Activated CD4-positive, alpha-beta memory T cell treated with anti-CD3 and anti-CD28 coated beads, Interleukin-2, amount 10 ng/mL, durations not matched to agents 7 days and 5 days (primary cell): ENCODE results near the gene LRRC70. TPM values are rescaled to one million over a fixed set of nuclear protein-coding genes. Genes with fewer than 3 reads are reported as not detected.
"Not testable (repeated sequence)": the region's sequence is repeated elsewhere in the genome, so short reads cannot be mapped to it uniquely, and the experiment has no call there.

Experiments
- CTCF ChIA-PET: fragments of 350-600 bp; sonication (Branson Sonifier 250); formaldehyde crosslinking; loops from one replicate; lab custom pipeline; 2021; ENCODE audit warnings: antibody characterized with exemption, inconsistent platforms; lab: Charles Lee
- POLR2A ChIA-PET: fragments of 350-600 bp; sonication (Branson Sonifier 250); formaldehyde crosslinking; loops from one replicate; lab custom pipeline; 2021; ENCODE audit warnings: antibody characterized with exemption; lab: Charles Lee
- DNase-seq: peaks from one replicate; pipeline ENCODE4 v3.0.0-alpha.2; 2020
- H3K27ac Mint-ChIP-seq: one replicate; pipeline ENCODE4 v1.8.0; 2021; ENCODE audit warnings: mild to moderate bottlenecking, mixed read lengths
- H3K27me3 Mint-ChIP-seq: one replicate; pipeline ENCODE4 v1.8.0; 2021; ENCODE audit warnings: mixed read lengths
- H3K36me3 Mint-ChIP-seq: one replicate; pipeline ENCODE4 v1.8.0; 2021; ENCODE audit warnings: low read depth, mixed read lengths
- H3K4me1 Mint-ChIP-seq: one replicate; pipeline ENCODE4 v1.8.0; 2021; ENCODE audit warnings: mixed read lengths
- H3K4me3 Mint-ChIP-seq: one replicate; pipeline ENCODE4 v1.8.0; 2021; ENCODE audit warnings: mild to moderate bottlenecking, mixed read lengths
- H3K9me3 Mint-ChIP-seq: one replicate; pipeline ENCODE4 v1.8.0; 2021; ENCODE audit warnings: mixed read lengths
- total RNA-seq, 2 experiments: library from RNA; stranded (reverse); gene quantifications; one replicate each; pipeline ENCODE4 v1.2.3, GENCODE V29; 2021

The LRRC70 gene
- total RNA-seq, 2 experiments from 2014 or later, result 0.95 to 1.2 TPM

DNA sequence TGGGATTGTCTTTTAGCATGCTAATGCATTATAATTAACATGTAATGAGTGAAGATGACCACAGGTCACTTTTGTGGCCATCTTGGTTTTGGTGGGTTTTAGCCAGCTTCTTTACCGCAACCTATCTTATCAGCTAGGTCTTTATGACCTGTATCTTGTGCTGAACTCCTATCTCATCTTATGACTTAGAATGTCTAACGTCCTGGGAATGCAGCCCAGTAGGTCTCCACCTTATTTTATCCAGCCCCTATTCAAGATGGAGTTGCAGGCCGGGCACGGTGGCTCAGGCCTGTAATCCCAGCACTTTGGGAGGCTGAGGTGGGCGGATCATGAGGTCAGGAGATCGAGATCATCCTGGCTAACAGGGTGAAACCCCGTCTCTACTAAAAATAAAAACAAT lies 45.8 kb downstream of the LRRC70 start:
- DNase-seq, H3K27me3 Mint-ChIP-seq, H3K4me1 Mint-ChIP-seq, H3K36me3 Mint-ChIP-seq, H3K4me3 Mint-ChIP-seq, H3K27ac Mint-ChIP-seq, POLR2A ChIA-PET, CTCF ChIA-PET, H3K9me3 Mint-ChIP-seq: not testable (repeated sequence)

DNA sequence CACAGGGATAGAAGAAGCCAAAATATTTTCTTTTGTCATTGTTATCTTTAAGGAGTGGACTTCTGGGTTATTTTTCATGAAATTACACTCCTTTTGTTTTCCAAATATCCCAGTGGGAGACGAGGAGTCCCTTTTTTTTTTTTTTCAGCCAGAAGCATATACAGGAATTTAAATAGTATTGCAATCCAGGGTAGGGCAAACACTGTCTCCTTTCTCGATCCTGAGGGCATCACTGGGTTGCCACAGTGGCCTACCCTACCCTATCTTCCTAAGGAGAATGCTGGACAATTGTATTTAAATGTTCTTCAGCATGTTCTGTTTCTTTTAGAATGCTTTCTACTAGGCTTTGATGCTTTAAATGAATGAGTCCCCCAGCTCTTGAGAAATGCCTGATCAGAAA lies 47.9 kb downstream of the LRRC70 start:
- H3K4me1 Mint-ChIP-seq, result no peaks in the 10 kb centered on the region
- no peak for DNase-seq
- CTCF ChIA-PET, result no interaction called here
- H3K36me3 Mint-ChIP-seq, result peaks cover 3% of the 10 kb centered on the region
- POLR2A ChIA-PET, result no interaction called here
- no peak overlapping the region for H3K27ac Mint-ChIP-seq
- H3K9me3 Mint-ChIP-seq, result no peaks in the 10 kb centered on the region
- no peak overlapping the region for H3K4me3 Mint-ChIP-seq
- H3K27me3 Mint-ChIP-seq, result no peaks in the 10 kb centered on the region

DNA sequence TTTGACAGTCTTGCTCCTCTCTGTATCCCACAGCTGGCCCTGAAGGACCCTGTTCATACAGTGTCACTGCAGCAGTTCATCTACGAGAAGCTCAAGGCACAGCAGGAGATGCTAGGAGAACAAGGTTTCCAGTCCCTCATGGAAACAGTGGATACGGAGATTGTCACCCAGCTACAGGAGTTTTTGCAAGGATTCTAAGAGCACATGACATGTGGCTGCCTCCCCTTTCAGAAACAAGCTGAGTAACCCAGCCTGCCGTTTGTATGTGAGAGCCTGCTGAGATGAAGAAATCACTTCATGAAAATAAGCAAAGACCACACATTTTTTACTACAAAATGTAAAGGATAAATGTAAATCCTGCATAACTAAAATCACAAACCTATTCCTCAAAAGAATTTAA lies 48.5 kb downstream of the LRRC70 start:
- H3K4me3 Mint-ChIP-seq, result no peak overlapping the region
- no peak for DNase-seq
- no peaks in the 10 kb centered on the region for H3K9me3 Mint-ChIP-seq
- H3K4me1 Mint-ChIP-seq, result no peaks in the 10 kb centered on the region
- ChIA-PET POLR2A (no interaction called here), CTCF (interaction anchor here (0.8 kb wide), 1 partner anchor 140 kb away, joined by 3 read pairs; no protein-coding TSS in a partner anchor)
- no peak overlapping the region for H3K27ac Mint-ChIP-seq
- no peaks in the 10 kb centered on the region for H3K27me3 Mint-ChIP-seq
- H3K36me3 Mint-ChIP-seq, result peaks cover 3% of the 10 kb centered on the region

DNA sequence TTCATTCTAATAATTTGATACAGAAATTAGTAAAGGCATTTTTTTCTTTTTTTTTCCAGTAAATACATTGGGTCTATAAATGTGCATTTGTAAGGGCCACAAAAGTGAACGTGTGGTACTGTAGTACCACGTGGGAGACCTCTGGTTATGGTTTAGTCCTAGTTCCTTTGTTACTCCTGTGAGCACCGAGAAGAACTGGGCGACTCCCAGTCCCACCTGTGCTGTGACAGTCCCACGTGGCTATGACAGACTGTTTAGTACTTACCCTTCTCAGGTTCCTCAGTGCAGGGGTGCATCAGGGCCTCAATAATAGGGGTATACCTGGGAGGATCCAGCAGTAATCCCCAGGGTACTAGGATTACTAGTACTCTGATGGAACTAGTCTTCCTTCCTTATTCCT lies 49.3 kb downstream of the LRRC70 start:
- ChIA-PET POLR2A (no interaction called here), CTCF (interaction anchor here (0.8 kb wide), 1 partner anchor 141 kb away, joined by 3 read pairs; no protein-coding TSS in a partner anchor)
- peaks cover 3% of the 10 kb centered on the region for H3K36me3 Mint-ChIP-seq

More for the DNA sequence above, 49.3 kb downstream of the LRRC70 start:
- no peaks in the 10 kb centered on the region for H3K4me1 Mint-ChIP-seq
- no peak for DNase-seq
- no peaks in the 10 kb centered on the region for H3K27me3 Mint-ChIP-seq
- no peak overlapping the region for H3K27ac Mint-ChIP-seq
- no peak overlapping the region for H3K4me3 Mint-ChIP-seq
- no peaks in the 10 kb centered on the region for H3K9me3 Mint-ChIP-seq

Other genes starting within 250 kb of the LRRC70 start
- 10 to 100 TPM; 28.9 to 33.6 TPM for gene DIMT1, start 174.9 kb upstream of the LRRC70 start, total RNA-seq
- 10 to 100 TPM; 23.8 to 23.9 TPM for gene IPO11, start 166.1 kb upstream of the LRRC70 start, total RNA-seq